ENCODE results near the gene PACSIN2. TPM values are rescaled to one million over a fixed set of nuclear protein-coding genes. Genes with fewer than 3 reads are reported as not detected.
A peak's percentile ranks its signal among the peaks of the same experiment; 100 is the strongest.

Gene PACSIN2
- total RNA-seq, 4 donors from 2014 or later, result 25.8 to 46.0 (median 27.8) TPM

DNA sequence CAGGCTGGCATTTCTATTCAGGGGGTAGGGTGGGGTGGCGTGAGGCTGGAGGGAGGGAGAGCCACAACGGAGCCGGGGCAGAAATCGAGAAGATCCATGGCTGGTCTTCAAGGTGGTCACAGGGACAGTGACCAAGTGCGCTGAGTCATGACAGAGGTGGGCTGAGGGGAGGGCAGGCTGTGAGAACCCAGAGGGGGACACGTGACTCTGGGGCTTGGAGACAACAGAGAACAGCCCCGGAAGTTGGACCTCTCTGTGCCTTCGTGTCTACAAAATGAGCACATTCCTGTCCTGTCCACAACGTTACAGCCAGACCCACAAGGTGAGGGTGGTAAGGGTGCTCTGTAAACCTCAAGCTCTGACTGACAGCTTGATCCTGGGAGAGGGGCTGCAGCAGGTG, 122.8 kb downstream of the PACSIN2 start:
- Histone ChIP-seq H3K9me3 (no peaks in the 10 kb centered on the region), H3K4me1 (peaks cover 11 to 73% (median 18%) of the 10 kb centered on the region in 3 donors), H3K27me3 (no peaks in the 10 kb centered on the region), H3K4me3 (no peak overlapping the region), H3K36me3 (peaks cover 0 to 70% (median 15%) of the 10 kb centered on the region in 3 donors), H3K27ac (peak overlapping the region in 1 of 4 donors; percentile 7)
- intact Hi-C loops (cut with DNase I), result no loop called here
- TF ChIP-seq CTCF (IDR thresholded peaks at IDR 0.05) (no peak), POLR2A (IDR thresholded peaks at IDR 0.05) (no peak)
- WGBS, 2 donors, result 66 to 80% methylated on average over 6 to 8 of the region's 9 CpGs
- no peak for DNase-seq

- TF ChIP-seq POLR2A (IDR thresholded peaks at IDR 0.05) (no peak), CTCF (IDR thresholded peaks at IDR 0.05) (no peak)
- peaks cover 11 to 69% (median 18%) of the 10 kb centered on the region in 3 donors for H3K4me1 ChIP-seq
Measured at GRCh38 chr22:42891696-42892095, 123.3 kb downstream of the PACSIN2 start.

GRCh38 chr22:42891008-42891407, 123.9 kb downstream of the PACSIN2 start:
- Histone ChIP-seq H3K27ac (no peak overlapping the region), H3K4me1 (peaks cover 11 to 65% (median 18%) of the 10 kb centered on the region in 3 donors), H3K27me3 (no peaks in the 10 kb centered on the region), H3K4me3 (no peak overlapping the region), H3K9me3 (no peaks in the 10 kb centered on the region), H3K36me3 (peaks cover 0 to 81% (median 22%) of the 10 kb centered on the region in 3 donors)
- no peak for DNase-seq
- intact Hi-C loops (cut with DNase I), result no loop called here
- TF ChIP-seq POLR2A (IDR thresholded peaks at IDR 0.05) (no peak), CTCF (IDR thresholded peaks at IDR 0.05) (no peak)
- 84 to 87% methylated on average over 12 to 13 of the region's 13 CpGs for WGBS, 2 donors

More at GRCh38 chr22:42891696-42892095, 123.3 kb downstream of the PACSIN2 start:
- Histone ChIP-seq H3K36me3 (peaks cover 0 to 74% (median 19%) of the 10 kb centered on the region in 3 donors), H3K27me3 (no peaks in the 10 kb centered on the region), H3K4me3 (no peak overlapping the region), H3K9me3 (no peaks in the 10 kb centered on the region), H3K27ac (no peak overlapping the region)
- DNase-seq, result no peak
- 90 to 100% methylated on average over 2 to 3 of the region's 3 CpGs for WGBS, 2 donors
- intact Hi-C loops (cut with DNase I), result no loop called here

DNA sequence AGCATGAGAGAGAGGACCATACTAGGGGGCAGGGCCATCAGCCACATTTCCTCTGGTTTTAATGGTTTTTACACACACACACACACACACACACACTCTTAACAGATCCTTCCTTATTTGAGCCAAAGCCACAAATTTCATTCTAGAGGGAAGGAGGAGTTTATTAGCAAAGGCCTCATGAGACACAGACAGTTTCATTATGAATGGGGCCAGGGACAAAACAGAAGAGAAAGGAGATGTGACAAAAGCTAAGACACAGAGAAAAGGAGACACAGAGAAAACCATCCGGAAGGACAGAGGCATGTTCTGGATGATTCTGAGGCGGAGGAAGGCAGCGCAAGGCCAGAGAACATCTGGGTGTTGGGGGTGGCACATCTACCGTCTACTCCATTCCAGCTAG, 125.6 kb downstream of the PACSIN2 start:
- Histone ChIP-seq H3K36me3 (peaks cover 3 to 98% (median 22%) of the 10 kb centered on the region in 3 donors), H3K27me3 (no peaks in the 10 kb centered on the region), H3K4me1 (peaks cover 11 to 65% (median 15%) of the 10 kb centered on the region in 3 donors), H3K27ac (peak overlapping the region in 1 of 4 donors; percentile 43), H3K4me3 (no peak overlapping the region), H3K9me3 (no peaks in the 10 kb centered on the region)
- no peak for DNase-seq
- intact Hi-C loops (cut with DNase I), result no loop called here
- no peak for TF ChIP-seq CTCF (IDR thresholded peaks at IDR 0.05)
- WGBS, 2 donors, result 64 to 76% methylated on average over 4 of the region's 4 CpGs

DNA sequence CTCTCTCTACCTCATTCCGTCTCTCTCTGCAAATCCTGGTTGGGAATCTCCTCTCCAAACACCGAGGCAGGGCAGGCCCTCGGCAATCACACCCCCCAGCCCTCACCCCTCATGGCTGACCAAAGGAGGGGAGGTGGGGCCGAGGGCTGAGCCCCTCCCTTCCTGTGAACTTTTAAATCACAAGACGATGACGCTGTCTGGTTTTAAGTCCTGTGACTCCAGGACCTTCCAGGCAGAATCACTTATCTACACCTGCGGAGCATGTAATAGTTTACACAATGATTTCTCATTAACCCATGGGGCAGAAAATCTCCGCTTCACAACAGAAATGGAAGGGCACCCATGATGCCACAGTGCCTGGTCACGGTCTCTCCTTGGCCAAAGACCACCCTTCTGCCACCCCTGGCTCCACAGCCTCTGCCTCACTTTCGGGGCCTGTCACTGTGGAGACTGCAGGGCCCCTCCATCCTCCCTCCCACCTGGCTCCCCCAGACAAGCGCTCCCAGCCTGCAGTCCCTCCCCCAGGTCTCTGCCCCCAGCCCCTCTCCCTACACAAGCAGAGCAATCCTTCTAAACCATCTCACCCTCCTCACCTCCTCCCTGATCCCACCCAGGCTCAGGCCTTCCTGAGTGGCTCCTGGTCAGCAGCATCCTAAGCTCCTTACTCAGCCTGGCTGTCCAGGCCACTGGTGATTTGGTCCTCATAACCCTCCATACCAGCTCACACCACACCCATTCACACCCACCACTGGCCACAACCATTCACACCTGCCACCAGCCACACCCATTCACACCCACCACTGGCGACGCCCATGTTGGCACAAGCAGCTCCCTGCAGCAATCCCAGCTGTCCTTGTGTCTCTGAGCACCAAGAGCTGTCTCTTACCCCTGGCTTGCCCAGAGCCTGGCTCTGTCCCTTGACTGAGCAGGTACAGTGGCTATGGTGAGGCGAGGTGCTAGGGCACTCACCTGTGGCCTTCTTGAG, 127.1 kb downstream of the PACSIN2 start:
- no peaks in the 10 kb centered on the region for H3K27me3 ChIP-seq
- DNase-seq, result no peak
- H3K36me3 ChIP-seq, result peaks cover 8 to 100% (median 26%) of the 10 kb centered on the region in 3 donors
- H3K4me3 ChIP-seq, result no peak overlapping the region
- H3K9me3 ChIP-seq, result no peaks in the 10 kb centered on the region
- H3K4me1 ChIP-seq, result peaks cover 6 to 56% (median 16%) of the 10 kb centered on the region in 3 donors
- WGBS, 2 donors, result 77 to 83% methylated on average over 14 of the region's 14 CpGs
- H3K27ac ChIP-seq, result no peak overlapping the region
- intact Hi-C loops (cut with DNase I), result no loop called here
- no peak for TF ChIP-seq POLR2A (IDR thresholded peaks at IDR 0.05)
- no peak for TF ChIP-seq CTCF (IDR thresholded peaks at IDR 0.05)

Measured in esophagus squamous epithelium (tissue), 5 donors.